Measurements from ENCODE around the gene EFNA1. TPM values are rescaled to one million over a fixed set of nuclear protein-coding genes. Genes with fewer than 3 reads are reported as not detected.
A peak's percentile ranks its signal among the peaks of the same experiment; 100 is the strongest.

Gene EFNA1
- total RNA-seq, 1 donor from 2014 or later = 1.7 TPM

DNA sequence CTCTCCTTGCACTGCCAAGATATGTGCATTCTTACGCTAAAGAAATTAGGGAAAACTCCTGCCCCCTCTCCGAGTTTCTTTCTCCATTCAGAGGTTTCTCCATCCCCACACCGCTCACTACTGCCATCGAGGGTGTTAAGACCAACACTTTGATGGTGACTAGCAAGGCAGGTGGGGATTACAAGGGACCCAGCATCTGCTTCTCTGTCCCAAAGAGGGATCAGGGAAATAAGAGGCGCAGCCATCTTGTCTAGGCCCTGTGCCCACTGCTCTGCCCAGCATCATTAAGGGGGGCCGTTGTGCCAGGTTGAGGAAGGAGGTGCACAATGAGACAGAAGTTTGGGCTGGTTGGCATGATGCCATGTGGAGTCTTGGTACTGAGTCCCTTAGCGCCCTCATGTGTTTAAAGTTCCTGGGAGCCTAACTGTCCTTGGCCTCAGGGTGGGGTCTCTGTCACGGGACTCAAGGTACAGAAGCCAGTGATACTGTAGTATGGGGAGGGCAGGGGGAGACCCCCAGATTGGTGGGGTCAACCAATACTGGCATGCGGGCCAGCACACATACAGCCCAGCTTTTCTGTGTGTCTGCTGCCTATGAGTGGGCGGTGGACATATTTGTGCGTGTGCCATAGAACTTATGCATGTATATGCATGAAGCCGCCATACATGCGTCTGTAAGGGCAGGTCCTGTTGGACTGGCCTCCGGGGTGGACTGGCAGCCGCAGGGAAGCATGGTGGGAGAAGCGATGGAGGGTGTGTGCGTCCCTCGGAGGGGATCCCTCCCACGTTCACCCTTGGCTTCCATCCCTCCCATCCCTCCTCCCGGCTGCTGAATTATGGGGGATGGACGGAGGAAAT lies 43.6 kb upstream of the EFNA1 start:
- Mint-ChIP-seq H3K4me1 (ENCODE audit: low read depth, unreplicated experiment) (peaks cover 23% of the 10 kb centered on the region), H3K27me3 (ENCODE audit: unreplicated experiment) (peaks cover 29% of the 10 kb centered on the region), H3K4me3 (ENCODE audit: unreplicated experiment) (peak overlapping the region; percentile 93), H3K9me3 (ENCODE audit: unreplicated experiment) (peaks cover 13% of the 10 kb centered on the region), H3K27ac (ENCODE audit: unreplicated experiment) (no peak overlapping the region), H3K36me3 (ENCODE audit: unreplicated experiment) (no peaks in the 10 kb centered on the region)
- DNase-seq = no peak
- TF ChIP-seq, protein P1, sequence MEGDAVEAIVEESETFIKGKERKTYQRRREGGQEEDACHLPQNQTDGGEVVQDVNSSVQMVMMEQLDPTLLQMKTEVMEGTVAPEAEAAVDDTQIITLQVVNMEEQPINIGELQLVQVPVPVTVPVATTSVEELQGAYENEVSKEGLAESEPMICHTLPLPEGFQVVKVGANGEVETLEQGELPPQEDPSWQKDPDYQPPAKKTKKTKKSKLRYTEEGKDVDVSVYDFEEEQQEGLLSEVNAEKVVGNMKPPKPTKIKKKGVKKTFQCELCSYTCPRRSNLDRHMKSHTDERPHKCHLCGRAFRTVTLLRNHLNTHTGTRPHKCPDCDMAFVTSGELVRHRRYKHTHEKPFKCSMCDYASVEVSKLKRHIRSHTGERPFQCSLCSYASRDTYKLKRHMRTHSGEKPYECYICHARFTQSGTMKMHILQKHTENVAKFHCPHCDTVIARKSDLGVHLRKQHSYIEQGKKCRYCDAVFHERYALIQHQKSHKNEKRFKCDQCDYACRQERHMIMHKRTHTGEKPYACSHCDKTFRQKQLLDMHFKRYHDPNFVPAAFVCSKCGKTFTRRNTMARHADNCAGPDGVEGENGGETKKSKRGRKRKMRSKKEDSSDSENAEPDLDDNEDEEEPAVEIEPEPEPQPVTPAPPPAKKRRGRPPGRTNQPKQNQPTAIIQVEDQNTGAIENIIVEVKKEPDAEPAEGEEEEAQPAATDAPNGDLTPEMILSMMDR (IDR thresholded peaks at IDR 0.05; ENCODE audit: partially characterized antibody, unreplicated experiment) = no peak

DNA sequence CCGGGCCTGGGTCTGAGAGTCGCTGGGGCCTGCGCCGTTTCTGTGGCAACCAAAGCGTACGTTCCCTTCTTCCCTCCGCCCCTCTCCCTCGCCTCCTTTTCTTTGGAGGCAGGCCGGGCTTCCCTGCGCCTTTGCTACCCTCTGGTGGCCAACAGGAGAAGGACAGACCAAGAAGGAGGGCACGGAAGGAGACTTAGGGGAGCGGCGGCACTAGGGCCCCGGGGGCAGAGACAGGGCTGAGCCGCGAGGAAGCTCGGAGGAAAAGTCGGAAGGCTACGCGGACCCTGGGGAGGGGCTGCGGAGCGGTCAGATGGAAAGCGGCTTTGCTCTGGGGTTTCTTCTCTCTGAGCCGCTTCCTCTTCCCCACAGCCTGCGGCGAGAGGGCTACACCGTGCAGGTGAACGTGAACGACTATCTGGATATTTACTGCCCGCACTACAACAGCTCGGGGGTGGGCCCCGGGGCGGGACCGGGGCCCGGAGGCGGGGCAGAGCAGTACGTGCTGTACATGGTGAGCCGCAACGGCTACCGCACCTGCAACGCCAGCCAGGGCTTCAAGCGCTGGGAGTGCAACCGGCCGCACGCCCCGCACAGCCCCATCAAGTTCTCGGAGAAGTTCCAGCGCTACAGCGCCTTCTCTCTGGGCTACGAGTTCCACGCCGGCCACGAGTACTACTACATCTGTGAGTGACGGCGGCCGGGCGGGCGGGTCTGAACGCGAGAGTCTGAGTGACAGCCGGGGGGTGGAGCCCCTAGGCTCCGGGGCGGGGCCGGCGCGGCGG lies 42.8 kb upstream of the EFNA1 start:
- TF ChIP-seq, protein P1 (IDR thresholded peaks at IDR 0.05; ENCODE audit: partially characterized antibody, unreplicated experiment) = peak; percentile 87
- H3K4me1 Mint-ChIP-seq (ENCODE audit: low read depth, unreplicated experiment) = peaks cover 18% of the 10 kb centered on the region
- H3K9me3 Mint-ChIP-seq (ENCODE audit: unreplicated experiment) = peaks cover 10% of the 10 kb centered on the region
- peak overlapping the region; percentile 93 for H3K4me3 Mint-ChIP-seq (ENCODE audit: unreplicated experiment)
- DNase-seq = peak; percentile 95
- H3K36me3 Mint-ChIP-seq (ENCODE audit: unreplicated experiment) = no peaks in the 10 kb centered on the region
- peaks cover 24% of the 10 kb centered on the region for H3K27me3 Mint-ChIP-seq (ENCODE audit: unreplicated experiment)
- H3K27ac Mint-ChIP-seq (ENCODE audit: unreplicated experiment) = peak overlapping the region; percentile 64

DNA sequence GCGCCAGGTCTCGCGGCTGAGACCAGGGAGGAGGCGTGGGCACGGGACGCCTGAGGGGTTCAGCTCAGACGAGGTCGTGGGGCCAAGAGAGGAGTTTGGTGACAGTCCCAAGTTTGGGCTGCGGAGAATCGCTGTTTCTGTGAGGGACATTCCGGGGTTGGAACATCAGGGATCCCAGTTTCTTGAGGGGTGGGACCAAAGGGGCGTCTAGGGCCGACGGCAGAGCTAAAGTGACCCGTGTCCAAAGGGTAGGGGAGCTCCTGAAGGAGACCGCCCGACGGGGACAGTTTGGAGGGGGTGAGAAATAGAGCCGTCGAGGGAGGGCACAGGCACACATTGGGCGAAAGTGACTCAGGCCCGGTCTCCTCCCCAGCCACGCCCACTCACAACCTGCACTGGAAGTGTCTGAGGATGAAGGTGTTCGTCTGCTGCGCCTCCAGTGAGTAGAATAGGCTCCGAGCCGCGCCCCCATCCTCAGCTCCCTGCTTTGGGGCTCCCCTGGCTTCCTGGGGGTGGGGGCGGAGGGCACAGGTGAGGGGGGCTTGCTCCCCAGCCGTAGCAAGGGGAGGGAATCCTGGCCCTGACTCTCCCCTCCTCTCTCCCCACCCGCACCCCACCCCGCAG lies 42.1 kb upstream of the EFNA1 start:
- Mint-ChIP-seq H3K36me3 (ENCODE audit: unreplicated experiment) (no peaks in the 10 kb centered on the region), H3K27me3 (ENCODE audit: unreplicated experiment) (peaks cover 24% of the 10 kb centered on the region), H3K4me1 (ENCODE audit: low read depth, unreplicated experiment) (peaks cover 18% of the 10 kb centered on the region), H3K27ac (ENCODE audit: unreplicated experiment) (peak overlapping the region; percentile 38), H3K9me3 (ENCODE audit: unreplicated experiment) (peaks cover 10% of the 10 kb centered on the region), H3K4me3 (ENCODE audit: unreplicated experiment) (peak overlapping the region; percentile 93)
- DNase-seq = no peak
- TF ChIP-seq, protein P1 (IDR thresholded peaks at IDR 0.05; ENCODE audit: partially characterized antibody, unreplicated experiment) = no peak

DNA sequence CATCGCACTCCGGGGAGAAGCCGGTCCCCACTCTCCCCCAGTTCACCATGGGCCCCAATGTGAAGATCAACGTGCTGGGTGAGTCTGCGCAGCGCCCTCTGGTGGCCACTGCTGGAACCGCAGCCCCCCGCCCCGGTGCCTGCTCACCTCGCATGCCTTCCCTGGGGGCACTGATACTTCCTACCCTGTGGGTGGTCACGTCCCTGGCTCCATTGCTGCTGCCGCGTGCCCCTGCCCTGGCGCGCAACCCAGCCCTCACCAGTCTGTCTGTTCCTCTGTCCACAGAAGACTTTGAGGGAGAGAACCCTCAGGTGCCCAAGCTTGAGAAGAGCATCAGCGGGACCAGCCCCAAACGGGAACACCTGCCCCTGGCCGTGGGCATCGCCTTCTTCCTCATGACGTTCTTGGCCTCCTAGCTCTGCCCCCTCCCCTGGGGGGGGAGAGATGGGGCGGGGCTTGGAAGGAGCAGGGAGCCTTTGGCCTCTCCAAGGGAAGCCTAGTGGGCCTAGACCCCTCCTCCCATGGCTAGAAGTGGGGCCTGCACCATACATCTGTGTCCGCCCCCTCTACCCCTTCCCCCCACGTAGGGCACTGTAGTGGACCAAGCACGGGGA lies 41.4 kb upstream of the EFNA1 start:
- TF ChIP-seq, protein P1 (IDR thresholded peaks at IDR 0.05; ENCODE audit: partially characterized antibody, unreplicated experiment) = peak; percentile 100
- H3K27ac Mint-ChIP-seq (ENCODE audit: unreplicated experiment) = no peak overlapping the region
- no peak overlapping the region for H3K4me3 Mint-ChIP-seq (ENCODE audit: unreplicated experiment)
- peaks cover 16% of the 10 kb centered on the region for H3K4me1 Mint-ChIP-seq (ENCODE audit: low read depth, unreplicated experiment)
- no peaks in the 10 kb centered on the region for H3K36me3 Mint-ChIP-seq (ENCODE audit: unreplicated experiment)
- peaks cover 8% of the 10 kb centered on the region for H3K9me3 Mint-ChIP-seq (ENCODE audit: unreplicated experiment)
- DNase-seq = peak; percentile 85
- peaks cover 21% of the 10 kb centered on the region for H3K27me3 Mint-ChIP-seq (ENCODE audit: unreplicated experiment)
